ENCODE data around the gene PTPN3. TPM values are rescaled to one million over a fixed set of nuclear protein-coding genes. Genes with fewer than 3 reads are reported as not detected.
"Not testable (repeated sequence)": the region's sequence is repeated elsewhere in the genome, so short reads cannot be mapped to it uniquely, and the experiment has no call there.

Gene PTPN3
- total and polyA plus RNA-seq, 2 experiments from 2014 or later = 0.84 to 2.1 TPM

DNA sequence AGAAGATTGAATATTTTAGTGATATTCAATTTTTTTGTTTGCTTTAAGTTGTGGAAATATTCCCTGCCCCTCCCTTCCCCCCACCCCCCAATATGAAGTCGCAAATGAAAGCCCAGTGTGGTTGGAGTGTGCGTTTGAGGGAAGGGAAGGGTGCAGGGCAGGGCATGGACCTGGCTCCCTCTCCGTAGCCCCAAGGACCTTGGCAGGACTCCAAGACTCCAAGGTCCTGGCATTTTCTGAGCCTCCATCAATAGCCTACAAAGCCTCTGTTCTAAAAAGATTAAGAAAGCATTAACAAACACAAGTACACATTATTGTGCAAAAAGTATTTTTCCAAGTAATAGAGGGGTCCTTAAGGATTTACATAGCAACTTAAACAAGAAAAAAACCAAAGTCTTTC lies 38.8 kb upstream of the PTPN3 start:
- Histone ChIP-seq H3K27ac (no peak overlapping the region), H3K27me3 (peaks cover 6% of the 10 kb centered on the region), H3K4me1 (ENCODE audit: low read depth) (no peaks in the 10 kb centered on the region), H3K9me3 (ENCODE audit: low read depth) (no peaks in the 10 kb centered on the region), H3K4me3 (no peak overlapping the region), H3K36me3 (no peaks in the 10 kb centered on the region)
- no peak for DNase-seq (ENCODE audit: low read depth in 1 of 2, low spot score in 1 of 2)
- TF ChIP-seq, protein P1, sequence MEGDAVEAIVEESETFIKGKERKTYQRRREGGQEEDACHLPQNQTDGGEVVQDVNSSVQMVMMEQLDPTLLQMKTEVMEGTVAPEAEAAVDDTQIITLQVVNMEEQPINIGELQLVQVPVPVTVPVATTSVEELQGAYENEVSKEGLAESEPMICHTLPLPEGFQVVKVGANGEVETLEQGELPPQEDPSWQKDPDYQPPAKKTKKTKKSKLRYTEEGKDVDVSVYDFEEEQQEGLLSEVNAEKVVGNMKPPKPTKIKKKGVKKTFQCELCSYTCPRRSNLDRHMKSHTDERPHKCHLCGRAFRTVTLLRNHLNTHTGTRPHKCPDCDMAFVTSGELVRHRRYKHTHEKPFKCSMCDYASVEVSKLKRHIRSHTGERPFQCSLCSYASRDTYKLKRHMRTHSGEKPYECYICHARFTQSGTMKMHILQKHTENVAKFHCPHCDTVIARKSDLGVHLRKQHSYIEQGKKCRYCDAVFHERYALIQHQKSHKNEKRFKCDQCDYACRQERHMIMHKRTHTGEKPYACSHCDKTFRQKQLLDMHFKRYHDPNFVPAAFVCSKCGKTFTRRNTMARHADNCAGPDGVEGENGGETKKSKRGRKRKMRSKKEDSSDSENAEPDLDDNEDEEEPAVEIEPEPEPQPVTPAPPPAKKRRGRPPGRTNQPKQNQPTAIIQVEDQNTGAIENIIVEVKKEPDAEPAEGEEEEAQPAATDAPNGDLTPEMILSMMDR (IDR thresholded peaks at IDR 0.05; ENCODE audit: low read depth, low read length) = no peak

- Histone ChIP-seq H3K4me3 (no peak overlapping the region), H3K27ac (no peak overlapping the region), H3K4me1 (ENCODE audit: low read depth) (no peaks in the 10 kb centered on the region), H3K27me3 (peaks cover 19% of the 10 kb centered on the region), H3K9me3 (ENCODE audit: low read depth) (no peaks in the 10 kb centered on the region), H3K36me3 (no peaks in the 10 kb centered on the region)
- TF ChIP-seq, protein P1 (IDR thresholded peaks at IDR 0.05; ENCODE audit: low read depth, low read length) = no peak
- no peak for DNase-seq (ENCODE audit: low read depth in 1 of 2, low spot score in 1 of 2)
Observed at GRCh38 chr9:109535365-109535764, 37.3 kb upstream of the PTPN3 start.

- H3K9me3 ChIP-seq (ENCODE audit: low read depth) = no peaks in the 10 kb centered on the region
- H3K4me3 ChIP-seq = no peak overlapping the region
- H3K4me1 ChIP-seq (ENCODE audit: low read depth) = no peaks in the 10 kb centered on the region
- no peak overlapping the region for H3K27ac ChIP-seq
- TF ChIP-seq, protein P1 (IDR thresholded peaks at IDR 0.05; ENCODE audit: low read depth, low read length) = no peak
- peaks cover 23% of the 10 kb centered on the region for H3K27me3 ChIP-seq
- H3K36me3 ChIP-seq = no peaks in the 10 kb centered on the region
- DNase-seq (ENCODE audit: low read depth in 1 of 2, low spot score in 1 of 2) = no peak
Observed at GRCh38 chr9:109534151-109534550, 36.0 kb upstream of the PTPN3 start.

- H3K27ac ChIP-seq; DNase-seq (ENCODE audit: low read depth in 1 of 2, low spot score in 1 of 2); H3K4me3 ChIP-seq; H3K9me3 ChIP-seq (ENCODE audit: low read depth); H3K36me3 ChIP-seq; H3K4me1 ChIP-seq (ENCODE audit: low read depth): not testable (repeated sequence)
- peaks cover 19% of the 10 kb centered on the region for H3K27me3 ChIP-seq
Observed at GRCh38 chr9:109532652-109533051, 34.5 kb upstream of the PTPN3 start.

DNA sequence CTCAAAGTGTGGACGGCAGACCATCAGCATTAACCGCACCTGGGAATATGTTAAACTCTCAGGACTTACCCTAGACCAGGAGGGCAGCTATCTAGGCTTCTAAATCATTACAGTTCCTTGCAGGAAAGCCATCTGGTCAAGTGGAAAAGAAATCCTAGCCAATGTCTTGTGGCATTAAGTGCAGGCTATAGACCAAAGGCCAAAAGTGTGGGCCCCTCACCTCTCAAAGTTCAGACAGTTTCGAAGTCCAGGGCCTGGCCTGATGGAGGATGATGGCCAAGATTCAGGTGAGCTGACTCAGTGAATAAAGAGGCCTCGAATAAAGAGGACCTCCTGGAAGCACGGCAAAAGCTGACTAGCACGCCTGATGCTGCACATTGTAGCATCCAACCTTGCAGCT lies 24.0 kb upstream of the PTPN3 start:
- Histone ChIP-seq H3K4me1 (ENCODE audit: low read depth) (no peaks in the 10 kb centered on the region), H3K4me3 (no peak overlapping the region), H3K27ac (no peak overlapping the region), H3K27me3 (no peaks in the 10 kb centered on the region), H3K9me3 (ENCODE audit: low read depth) (no peaks in the 10 kb centered on the region), H3K36me3 (no peaks in the 10 kb centered on the region)
- DNase-seq (ENCODE audit: low read depth in 1 of 2, low spot score in 1 of 2) = no peak
- TF ChIP-seq, protein P1 (IDR thresholded peaks at IDR 0.05; ENCODE audit: low read depth, low read length) = no peak

- Histone ChIP-seq H3K27me3 (no peaks in the 10 kb centered on the region), H3K4me3 (no peak overlapping the region), H3K4me1 (ENCODE audit: low read depth) (no peaks in the 10 kb centered on the region), H3K27ac (no peak overlapping the region), H3K36me3 (no peaks in the 10 kb centered on the region), H3K9me3 (ENCODE audit: low read depth) (no peaks in the 10 kb centered on the region)
- TF ChIP-seq, protein P1 (IDR thresholded peaks at IDR 0.05; ENCODE audit: low read depth, low read length) = peak; percentile 89
- DNase-seq (ENCODE audit: low read depth in 1 of 2, low spot score in 1 of 2) = peak; percentile 83 to 84
Observed at GRCh38 chr9:109520475-109521132, 22.5 kb upstream of the PTPN3 start.
